Loucy (cell line): ENCODE results near the gene LINS1.
"Not testable (repeated sequence)": the region's sequence is repeated elsewhere in the genome, so short reads cannot be mapped to it uniquely, and the experiment has no call there.

Source experiments
- H2AFZ ChIP-seq: fragments of 200-600 bp; sonication (generic); 2 replicates; pipeline ENCODE4 v1.6.0; 2016; ENCODE audit warnings: antibody characterized with exemption, mild to moderate bottlenecking, low read length, moderate library complexity
- H3F3A ChIP-seq: fragments of 200-600 bp; 2 replicates; pipeline ENCODE4 v1.6.0; 2016; ENCODE audit warnings: antibody characterized with exemption, low read depth, mild to moderate bottlenecking
- H3K27me3 ChIP-seq: fragments of 200-600 bp; sonication (generic); 2 replicates; pipeline ENCODE4 v1.6.1; 2014; ENCODE audit warnings: low read length, mild to moderate bottlenecking; ENCODE audit not compliant: insufficient read depth, poor library complexity, severe bottlenecking
- H3K36me3 ChIP-seq: fragments of 200-600 bp; sonication (generic); 2 replicates; pipeline ENCODE4 v1.6.1; 2016; ENCODE audit warnings: low read length; ENCODE audit not compliant: insufficient read depth
- H3K4me1 ChIP-seq: fragments of 200-600 bp; sonication (generic); 2 replicates; pipeline ENCODE4 v1.5.1; 2014; ENCODE audit warnings: low read length, mild to moderate bottlenecking; ENCODE audit not compliant: insufficient read depth, poor library complexity, severe bottlenecking
- H3K4me2 ChIP-seq: fragments of 200-600 bp; sonication (generic); 2 replicates; pipeline ENCODE4 v1.6.0; 2014; ENCODE audit warnings: antibody characterized with exemption, low read length, low read depth, mild to moderate bottlenecking; ENCODE audit not compliant: poor library complexity, severe bottlenecking
- H3K4me3 ChIP-seq: fragments of 200-600 bp; sonication (generic); 2 replicates; pipeline ENCODE4 v1.5.1; 2014; ENCODE audit warnings: low read length, mild to moderate bottlenecking, mixed read lengths; ENCODE audit not compliant: poor library complexity, severe bottlenecking
- H3K79me2 ChIP-seq: fragments of 200-600 bp; sonication (generic); 2 replicates; pipeline ENCODE4 v1.6.1; 2014; ENCODE audit warnings: low read length; ENCODE audit not compliant: insufficient read depth
- H3K9ac ChIP-seq: fragments of 200-600 bp; sonication (generic); 2 replicates; pipeline ENCODE4 v1.6.0; 2014; ENCODE audit warnings: mild to moderate bottlenecking, low read depth, low read length, moderate library complexity; ENCODE audit not compliant: poor library complexity, severe bottlenecking
- H3K9me2 ChIP-seq: fragments of 200-600 bp; sonication (generic); replicated peaks from 2 replicates; pipeline ENCODE4 v1.6.1; 2016; ENCODE audit warnings: low read depth, low read length, mixed read lengths
- H3K9me3 ChIP-seq: fragments of 200-600 bp; sonication (generic); 2 replicates; pipeline ENCODE4 v1.6.1; 2014; ENCODE audit warnings: mild to moderate bottlenecking, antibody characterized with exemption, low read length, low read depth; ENCODE audit not compliant: insufficient read depth
- H4K20me1 ChIP-seq: fragments of 200-600 bp; sonication (generic); 2 replicates; pipeline ENCODE4 v1.6.0; 2014; ENCODE audit warnings: antibody characterized with exemption, low read length, mild to moderate bottlenecking; ENCODE audit not compliant: insufficient read depth, poor library complexity, severe bottlenecking
- EZH2phosphoT487 ChIP-seq: fragments of 200-600 bp; IDR thresholded peaks from 2 replicates; pipeline ENCODE4 v1.6.1; 2018; ENCODE audit warnings: antibody characterized with exemption, mild to moderate bottlenecking, moderate library complexity, borderline replicate concordance
- TF ChIP-seq, protein P1 (sequence below): fragments of 200-600 bp; sonication (generic); conservative IDR thresholded peaks from 2 replicates; pipeline ENCODE4 v1.5.1; 2014; ENCODE audit warnings: mild to moderate bottlenecking, antibody characterized with exemption, low read length

LINS1 gene

DNA sequence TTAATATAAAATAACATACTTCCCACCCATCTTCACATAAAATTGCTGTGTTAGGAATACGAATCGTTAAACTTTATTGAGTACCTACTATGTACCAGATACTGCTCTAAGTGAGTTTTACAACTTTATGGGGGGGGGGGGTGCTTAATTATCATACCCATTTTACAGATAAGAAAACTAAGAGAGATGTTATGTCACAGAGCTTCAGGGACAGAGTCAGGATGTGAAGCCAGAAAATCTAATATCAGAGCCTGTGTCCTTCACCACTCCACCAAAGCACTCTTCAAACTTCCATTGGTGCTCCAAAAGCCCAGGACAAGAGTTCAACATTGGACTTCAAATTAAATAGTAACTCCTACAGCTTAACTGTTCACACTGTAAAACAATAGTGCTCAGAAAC, 8.6 kb downstream of the LINS1 start:
- Histone ChIP-seq H3K79me2 (peaks cover 20% of the 10 kb centered on the region; the same call in 1 of the 2 replicates), H3K4me3 (no peak overlapping the region), H2AFZ (no peak overlapping the region), H3F3A (no peaks in the 10 kb centered on the region), H3K9me2 (no peaks in the 10 kb centered on the region), H3K27me3 (no peaks in the 10 kb centered on the region), H3K36me3 (no peaks in the 10 kb centered on the region), H3K4me2 (no peak overlapping the region), H3K9ac (no peak overlapping the region), H3K4me1 (peaks cover 5% of the 10 kb centered on the region), H3K9me3 (peaks cover 19% of the 10 kb centered on the region), H4K20me1 (no peaks in the 10 kb centered on the region)
- TF ChIP-seq, protein P1, sequence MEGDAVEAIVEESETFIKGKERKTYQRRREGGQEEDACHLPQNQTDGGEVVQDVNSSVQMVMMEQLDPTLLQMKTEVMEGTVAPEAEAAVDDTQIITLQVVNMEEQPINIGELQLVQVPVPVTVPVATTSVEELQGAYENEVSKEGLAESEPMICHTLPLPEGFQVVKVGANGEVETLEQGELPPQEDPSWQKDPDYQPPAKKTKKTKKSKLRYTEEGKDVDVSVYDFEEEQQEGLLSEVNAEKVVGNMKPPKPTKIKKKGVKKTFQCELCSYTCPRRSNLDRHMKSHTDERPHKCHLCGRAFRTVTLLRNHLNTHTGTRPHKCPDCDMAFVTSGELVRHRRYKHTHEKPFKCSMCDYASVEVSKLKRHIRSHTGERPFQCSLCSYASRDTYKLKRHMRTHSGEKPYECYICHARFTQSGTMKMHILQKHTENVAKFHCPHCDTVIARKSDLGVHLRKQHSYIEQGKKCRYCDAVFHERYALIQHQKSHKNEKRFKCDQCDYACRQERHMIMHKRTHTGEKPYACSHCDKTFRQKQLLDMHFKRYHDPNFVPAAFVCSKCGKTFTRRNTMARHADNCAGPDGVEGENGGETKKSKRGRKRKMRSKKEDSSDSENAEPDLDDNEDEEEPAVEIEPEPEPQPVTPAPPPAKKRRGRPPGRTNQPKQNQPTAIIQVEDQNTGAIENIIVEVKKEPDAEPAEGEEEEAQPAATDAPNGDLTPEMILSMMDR = no peak
- TF ChIP-seq EZH2phosphoT487 = no peak

DNA sequence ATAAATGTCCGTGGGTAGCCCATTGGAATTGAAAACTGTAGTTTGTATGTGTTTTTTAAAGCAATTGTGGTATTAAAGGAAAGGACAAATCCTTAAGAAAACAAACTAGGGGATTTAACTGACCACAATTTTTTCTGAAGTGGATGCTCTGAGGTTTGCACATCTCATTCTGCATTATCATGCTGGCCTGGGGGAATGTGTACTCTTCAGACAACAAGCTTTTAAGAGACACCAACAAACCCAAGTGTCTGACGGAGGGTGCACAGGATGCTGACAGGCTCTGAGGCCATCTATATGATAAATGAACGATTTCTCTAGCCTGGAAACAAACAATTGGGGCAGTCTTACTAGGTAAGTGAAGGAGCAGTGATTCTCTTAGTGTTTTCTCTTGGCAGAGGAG, 9.1 kb downstream of the LINS1 start:
- no peaks in the 10 kb centered on the region for H3F3A ChIP-seq
- no peaks in the 10 kb centered on the region for H3K9me2 ChIP-seq
- no peaks in the 10 kb centered on the region for H3K36me3 ChIP-seq
- peaks cover 20% of the 10 kb centered on the region for H3K9me3 ChIP-seq
- H2AFZ ChIP-seq = no peak overlapping the region
- TF ChIP-seq, protein P1 = no peak
- no peak for TF ChIP-seq EZH2phosphoT487
- H3K79me2 ChIP-seq = peaks cover 18% of the 10 kb centered on the region; the same call in 1 of the 2 replicates
- no peak overlapping the region for H3K9ac ChIP-seq
- no peaks in the 10 kb centered on the region for H3K27me3 ChIP-seq
- no peak overlapping the region for H3K4me2 ChIP-seq
- H3K4me1 ChIP-seq = peaks cover 5% of the 10 kb centered on the region
- H3K4me3 ChIP-seq = no peak overlapping the region
- H4K20me1 ChIP-seq = no peaks in the 10 kb centered on the region

DNA sequence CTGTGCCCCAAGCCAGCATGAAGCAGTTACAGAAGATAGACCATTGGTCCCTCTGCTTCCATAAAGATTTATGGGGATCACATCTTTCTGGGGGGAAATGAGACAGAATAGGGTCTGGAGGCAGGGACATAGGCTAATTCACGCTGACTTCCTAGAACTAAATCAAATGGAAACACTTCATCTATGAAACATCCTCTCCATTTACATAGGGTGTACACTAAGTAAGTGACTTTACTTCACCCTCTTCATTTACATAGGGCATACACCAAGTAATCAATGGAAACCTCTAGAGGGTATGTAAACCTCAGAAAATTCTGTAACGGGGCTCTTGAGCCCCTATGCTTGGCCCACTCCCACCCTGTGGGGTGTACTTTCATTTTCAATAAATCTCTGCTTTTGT, 10.1 kb downstream of the LINS1 start:
- peaks cover 18% of the 10 kb centered on the region; the same call in 1 of the 2 replicates for H3K79me2 ChIP-seq
- peaks cover 3% of the 10 kb centered on the region for H3K4me1 ChIP-seq
- no peak overlapping the region for H3K4me3 ChIP-seq
- no peaks in the 10 kb centered on the region for H3F3A ChIP-seq
- no peak overlapping the region for H3K9ac ChIP-seq
- no peak overlapping the region for H2AFZ ChIP-seq
- no peaks in the 10 kb centered on the region for H3K27me3 ChIP-seq
- no peaks in the 10 kb centered on the region for H3K9me2 ChIP-seq
- H3K36me3 ChIP-seq = no peaks in the 10 kb centered on the region
- H3K9me3 ChIP-seq = peaks cover 20% of the 10 kb centered on the region
- H4K20me1 ChIP-seq = no peaks in the 10 kb centered on the region
- TF ChIP-seq, protein P1 = no peak
- TF ChIP-seq EZH2phosphoT487 = no peak
- H3K4me2 ChIP-seq = no peak overlapping the region

DNA sequence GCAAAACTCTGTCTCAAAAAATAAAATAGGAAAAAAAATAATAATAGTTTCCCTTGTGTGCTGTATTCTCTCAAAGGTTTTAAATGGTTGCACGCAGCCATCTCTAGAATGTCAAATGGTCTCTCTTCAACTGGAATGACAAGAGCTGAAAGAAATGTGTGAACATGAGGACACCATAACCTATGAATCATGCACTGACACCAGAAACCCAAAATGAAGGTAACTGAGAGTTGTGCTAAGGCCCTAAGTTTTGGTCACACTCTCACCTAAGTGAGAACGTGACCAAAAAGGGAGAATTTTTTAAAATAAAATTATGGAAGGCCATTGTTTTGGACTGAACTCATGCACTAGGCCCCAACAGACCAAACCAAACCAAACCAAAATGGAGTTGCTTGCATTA, 10.8 kb downstream of the LINS1 start:
- H3K9ac ChIP-seq, H2AFZ ChIP-seq, H3K4me3 ChIP-seq, H3K27me3 ChIP-seq, H3K9me2 ChIP-seq, H3K36me3 ChIP-seq, H3K4me2 ChIP-seq, H3F3A ChIP-seq, H4K20me1 ChIP-seq, H3K4me1 ChIP-seq: not testable (repeated sequence)
- peaks cover 20% of the 10 kb centered on the region for H3K9me3 ChIP-seq
- H3K79me2 ChIP-seq = peaks cover 18% of the 10 kb centered on the region; the same call in 1 of the 2 replicates
